Neutrophil (primary cell): ENCODE data around the gene MARVELD3.

Source experiments
- H3K27ac ChIP-seq: fragments of 200-600 bp; sonication (generic); 2 replicates; pipeline ENCODE4 v1.5.1; 2016; ENCODE audit warnings: mild to moderate bottlenecking, moderate library complexity
- H3K27me3 ChIP-seq: fragments of 200-600 bp; sonication (generic); 2 replicates; pipeline ENCODE4 v1.6.0; 2016; ENCODE audit warnings: mild to moderate bottlenecking
- H3K36me3 ChIP-seq: fragments of 200-600 bp; sonication (generic); 2 replicates; pipeline ENCODE4 v1.5.1; 2017
- H3K4me1 ChIP-seq, 2 experiments: fragments of 200-600 bp in 1 of 2; sonication (generic) in 1 of 2; 1 replicate in 1 of 2; 2 replicates in 1 of 2; pipeline versions ENCODE4 v1.5.1 to v1.6.1; 2013 to 2016; ENCODE audit warnings: low read depth in 1 of 2, low read length in 1 of 2, mild to moderate bottlenecking in 1 of 2, moderate library complexity in 1 of 2; ENCODE audit not compliant: control insufficient read depth in 1 of 2, insufficient read depth in 1 of 2
- H3K4me3 ChIP-seq, 2 experiments: fragments of 200-600 bp in 1 of 2; sonication (generic) in 1 of 2; 1 replicate in 1 of 2; 2 replicates in 1 of 2; pipeline ENCODE4 v1.5.1; 2013 to 2016; ENCODE audit warnings: low read depth in 1 of 2, low read length in 1 of 2, mild to moderate bottlenecking in 1 of 2, moderate library complexity in 1 of 2
- H3K9me3 ChIP-seq: fragments of 200-600 bp; sonication (generic); 2 replicates; pipeline ENCODE4 v1.5.1; 2016
- CTCF ChIP-seq: fragments of 200-600 bp; sonication (generic); IDR thresholded peaks from 2 replicates; pipeline ENCODE4 v1.5.1; 2016; ENCODE audit warnings: antibody characterized with exemption

Gene MARVELD3

GRCh38 chr16:71622088-71622487, 3.9 kb upstream of the MARVELD3 start:
- Histone ChIP-seq H3K9me3 (no peaks in the 10 kb centered on the region), H3K36me3 (no peaks in the 10 kb centered on the region), H3K27ac (no peak overlapping the region), H3K4me1 (peaks cover 0 to 7% of the 10 kb centered on the region in 2 experiments), H3K27me3 (peaks cover 66% of the 10 kb centered on the region), H3K4me3 (no peak overlapping the region)
- TF ChIP-seq CTCF = no peak

- no peak overlapping the region for H3K27ac ChIP-seq
- H3K9me3 ChIP-seq = no peaks in the 10 kb centered on the region
- TF ChIP-seq CTCF = no peak
Observed at GRCh38 chr16:71623597-71623996, 2.4 kb upstream of the MARVELD3 start.

GRCh38 chr16:71625113-71625850, 702 bp upstream of the MARVELD3 start:
- no peak for TF ChIP-seq CTCF
- Histone ChIP-seq H3K4me3 (no peak overlapping the region), H3K27ac (no peak overlapping the region), H3K9me3 (no peaks in the 10 kb centered on the region), H3K36me3 (no peaks in the 10 kb centered on the region), H3K4me1 (peaks cover 0 to 7% of the 10 kb centered on the region in 2 experiments), H3K27me3 (peaks cover 88% of the 10 kb centered on the region)

More at GRCh38 chr16:71623597-71623996, 2.4 kb upstream of the MARVELD3 start:
- Histone ChIP-seq H3K4me3 (no peak overlapping the region), H3K27me3 (peaks cover 74% of the 10 kb centered on the region), H3K36me3 (no peaks in the 10 kb centered on the region), H3K4me1 (peaks cover 0 to 7% of the 10 kb centered on the region in 2 experiments)

- Histone ChIP-seq H3K9me3 (no peaks in the 10 kb centered on the region), H3K4me3 (no peak overlapping the region), H3K4me1 (peaks cover 0 to 7% of the 10 kb centered on the region in 2 experiments), H3K27me3 (peaks cover 84% of the 10 kb centered on the region), H3K27ac (no peak overlapping the region), H3K36me3 (no peaks in the 10 kb centered on the region)
- TF ChIP-seq CTCF = no peak
Observed at GRCh38 chr16:71626858-71627213, 852 bp downstream of the MARVELD3 start.

- Histone ChIP-seq H3K36me3 (no peaks in the 10 kb centered on the region), H3K9me3 (no peaks in the 10 kb centered on the region), H3K4me3 (no peak overlapping the region), H3K27ac (no peak overlapping the region), H3K27me3 (peaks cover 77% of the 10 kb centered on the region), H3K4me1 (peaks cover 0 to 7% of the 10 kb centered on the region in 2 experiments)
- TF ChIP-seq CTCF = no peak
Observed at GRCh38 chr16:71627731-71628181, 1.8 kb downstream of the MARVELD3 start.
